ENCODE data around the gene TACC2.
"Not testable (repeated sequence)": the region's sequence is repeated elsewhere in the genome, so short reads cannot be mapped to it uniquely, and the experiment has no call there.

TACC2 gene

GRCh38 chr10:121988361-121989324 is at the start of gene TACC2:
TACC2 (plus strand) TSS chr10:121989163; CDS start chr10:122021982, 32,819 bp downstream.
- no peak for DNase-seq (ENCODE audit: extremely low read depth in 1 of 2, low read depth in 1 of 2)

GRCh38 chr10:121941532-121941931 is 47.4 kb upstream of the TACC2 start:
- DNase-seq (ENCODE audit: extremely low read depth in 1 of 2, low read depth in 1 of 2), result no peak

- no peak for DNase-seq (ENCODE audit: extremely low read depth in 1 of 2, low read depth in 1 of 2)
These were observed 46.1 kb upstream of the TACC2 start for GRCh38 chr10:121942749-121943416.

- DNase-seq (ENCODE audit: extremely low read depth in 1 of 2, low read depth in 1 of 2), result no peak
These were observed 41.3 kb upstream of the TACC2 start for GRCh38 chr10:121947343-121948330.

- no peak for DNase-seq (ENCODE audit: extremely low read depth in 1 of 2, low read depth in 1 of 2)
These were observed 39.9 kb upstream of the TACC2 start for GRCh38 chr10:121949049-121949448.

GRCh38 chr10:121949451-121949850 is 39.5 kb upstream of the TACC2 start:
- DNase-seq (ENCODE audit: extremely low read depth in 1 of 2, low read depth in 1 of 2), result no peak

GRCh38 chr10:121952226-121952625 is 36.7 kb upstream of the TACC2 start:
- DNase-seq (ENCODE audit: extremely low read depth in 1 of 2, low read depth in 1 of 2), result no peak

GRCh38 chr10:121956111-121957061 is 32.6 kb upstream of the TACC2 start:
- no peak for DNase-seq (ENCODE audit: extremely low read depth in 1 of 2, low read depth in 1 of 2)

GRCh38 chr10:121959671-121960070 is 29.3 kb upstream of the TACC2 start:
- DNase-seq (ENCODE audit: extremely low read depth in 1 of 2, low read depth in 1 of 2), result no peak

GRCh38 chr10:121961456-121961855 is 27.5 kb upstream of the TACC2 start:
- DNase-seq (ENCODE audit: extremely low read depth in 1 of 2, low read depth in 1 of 2), result no peak

- no peak for DNase-seq (ENCODE audit: extremely low read depth in 1 of 2, low read depth in 1 of 2)
These were observed 23.0 kb upstream of the TACC2 start for GRCh38 chr10:121965996-121966395.

GRCh38 chr10:121969086-121969485 is 19.9 kb upstream of the TACC2 start:
- not testable (repeated sequence) for DNase-seq (ENCODE audit: extremely low read depth in 1 of 2, low read depth in 1 of 2)

- DNase-seq (ENCODE audit: extremely low read depth in 1 of 2, low read depth in 1 of 2), result no peak
These were observed 14.9 kb upstream of the TACC2 start for GRCh38 chr10:121974019-121974534.

GRCh38 chr10:121974535-121975294 is 14.2 kb upstream of the TACC2 start, which contains the start of gene NSMCE4A:
NSMCE4A (minus strand) TSS chr10:121975217; CDS start chr10:121975165, 52 bp downstream.
- DNase-seq (ENCODE audit: extremely low read depth in 1 of 2, low read depth in 1 of 2), result peak; percentile 19 to 58

GRCh38 chr10:121975295-121976086 is 13.5 kb upstream of the TACC2 start:
- no peak for DNase-seq (ENCODE audit: extremely low read depth in 1 of 2, low read depth in 1 of 2)

GRCh38 chr10:121976607-121977006 is 12.4 kb upstream of the TACC2 start:
- DNase-seq (ENCODE audit: extremely low read depth in 1 of 2, low read depth in 1 of 2), result no peak

GRCh38 chr10:121978511-121978910 is 10.5 kb upstream of the TACC2 start:
- no peak for DNase-seq (ENCODE audit: extremely low read depth in 1 of 2, low read depth in 1 of 2)

GRCh38 chr10:121981346-121981745 is 7.6 kb upstream of the TACC2 start:
- DNase-seq (ENCODE audit: extremely low read depth in 1 of 2, low read depth in 1 of 2), result no peak
